AG04450 (cell line): Measurements from ENCODE around the gene RACGAP1. TPM values are rescaled to one million over a fixed set of nuclear protein-coding genes. Genes with fewer than 3 reads are reported as not detected.

Source experiments
- CTCF ChIA-PET: fragments of 300-600, 350-600 bp; formaldehyde crosslinking; extraction: SDS; loops from one replicate; lab custom pipeline; 2022; ENCODE audit warnings: antibody characterized with exemption, inconsistent platforms; lab: Charles Lee
- POLR2A ChIA-PET: fragments of 350-600 bp; formaldehyde crosslinking; extraction: SDS; loops from one replicate; lab custom pipeline; 2021; ENCODE audit warnings: antibody characterized with exemption, inconsistent platforms; lab: Yijun Ruan, JAX
- DNase-seq: peaks from one replicate; pipeline ENCODE4 v3.0.0-alpha.2; 2011; ENCODE audit warnings: low read depth, low spot score
- H3K27ac ChIP-seq: one replicate; pipeline ENCODE4 v1.5.1; 2012; ENCODE audit warnings: low read depth, low read length, control low read depth
- H3K27me3 ChIP-seq: one replicate; pipeline ENCODE4 v1.6.0; 2012; ENCODE audit warnings: low read length; ENCODE audit not compliant: control insufficient read depth, insufficient read depth
- H3K4me3 ChIP-seq: 2 replicates; pipeline ENCODE4 v1.5.1; 2011; ENCODE audit warnings: mild to moderate bottlenecking, low read depth, low read length, control low read depth
- H3K9me3 ChIP-seq: 2 replicates; pipeline ENCODE4 v1.5.1; 2012; ENCODE audit warnings: low read length; ENCODE audit not compliant: control insufficient read depth, insufficient read depth
- CTCF ChIP-seq: IDR thresholded peaks from 2 replicates; pipeline ENCODE4 v1.5.1; 2011; ENCODE audit warnings: low read depth, low read length, control low read depth, inconsistent platforms
- polyA plus RNA-seq: library from polyadenylated mRNA; depleted of rRNA; stranded (reverse); fragments of >200 nt; gene quantifications from 2 replicates; pipeline ENCODE4 v1.2.3, GENCODE V29; 2011

RACGAP1 gene
- polyA plus RNA-seq, 1 experiment: 26.2 TPM

- H3K27me3 ChIP-seq: no peaks in the 10 kb centered on the region
- CTCF ChIA-PET: interaction anchor here (1.5 to 3.9 kb wide), 3 partner anchors 20 to 52 kb away, joined by 3 to 15 read pairs (median 12); no protein-coding TSS in a partner anchor
- no peak overlapping the region for H3K27ac ChIP-seq
- POLR2A ChIA-PET: no interaction called here
- DNase-seq: no peak
- no peak for TF ChIP-seq CTCF
- H3K9me3 ChIP-seq: no peaks in the 10 kb centered on the region
- no peak overlapping the region for H3K4me3 ChIP-seq
Measured at GRCh38 chr12:50019524-50019923, 5.8 kb downstream of the RACGAP1 start.

GRCh38 chr12:50018968-50019367 lies 6.3 kb downstream of the RACGAP1 start:
- CTCF ChIA-PET: interaction anchor here (1.1 to 3.9 kb wide), 4 partner anchors 20 to 52 kb away, joined by 3 to 15 read pairs (median 8); no protein-coding TSS in a partner anchor
- H3K27me3 ChIP-seq: no peaks in the 10 kb centered on the region
- no peak for TF ChIP-seq CTCF
- POLR2A ChIA-PET: no interaction called here
- no peak overlapping the region for H3K4me3 ChIP-seq
- no peak overlapping the region for H3K27ac ChIP-seq
- H3K9me3 ChIP-seq: no peaks in the 10 kb centered on the region
- DNase-seq: no peak

- H3K27ac ChIP-seq: peak overlapping the region; percentile 82
- ChIA-PET POLR2A (no interaction called here), CTCF (interaction anchor here (1.1 to 3.9 kb wide), 6 partner anchors 21 to 73 kb away, joined by 3 to 15 read pairs (median 6); no protein-coding TSS in a partner anchor)
- DNase-seq: no peak
- TF ChIP-seq CTCF: no peak
- H3K4me3 ChIP-seq: no peak overlapping the region
- no peaks in the 10 kb centered on the region for H3K27me3 ChIP-seq
- H3K9me3 ChIP-seq: no peaks in the 10 kb centered on the region
Measured at GRCh38 chr12:50018154-50018553, 7.1 kb downstream of the RACGAP1 start.

GRCh38 chr12:50017641-50018040 lies 7.7 kb downstream of the RACGAP1 start:
- Histone ChIP-seq H3K27me3 (no peaks in the 10 kb centered on the region), H3K27ac (peak overlapping the region; percentile 82), H3K4me3 (no peak overlapping the region), H3K9me3 (no peaks in the 10 kb centered on the region)
- ChIA-PET CTCF (interaction anchor here (0.7 to 3.9 kb wide), 5 partner anchors 15 to 72 kb away, joined by 3 to 15 read pairs (median 3); no protein-coding TSS in a partner anchor), POLR2A (interaction anchor here (0.6 to 1.5 kb wide), 2 partner anchors 7 to 10 kb away, joined by 3 to 4 read pairs; partner anchors contain the start of gene RACGAP1)
- TF ChIP-seq CTCF: no peak
- no peak for DNase-seq
